GM20000 (cell line): ENCODE results near the gene LRRN1.
"Not testable (repeated sequence)": the region's sequence is repeated elsewhere in the genome, so short reads cannot be mapped to it uniquely, and the experiment has no call there.

Source experiments
- DNase-seq: peaks from one replicate; pipeline ENCODE4 v3.0.0; 2012; ENCODE audit warnings: low spot score
- TF ChIP-seq, protein P1 (sequence below): IDR thresholded peaks from 2 replicates; pipeline ENCODE4 v1.5.1; 2012; ENCODE audit warnings: mild to moderate bottlenecking, control low read depth; ENCODE audit errors: extremely low read depth, missing control alignments

The LRRN1 gene

DNA sequence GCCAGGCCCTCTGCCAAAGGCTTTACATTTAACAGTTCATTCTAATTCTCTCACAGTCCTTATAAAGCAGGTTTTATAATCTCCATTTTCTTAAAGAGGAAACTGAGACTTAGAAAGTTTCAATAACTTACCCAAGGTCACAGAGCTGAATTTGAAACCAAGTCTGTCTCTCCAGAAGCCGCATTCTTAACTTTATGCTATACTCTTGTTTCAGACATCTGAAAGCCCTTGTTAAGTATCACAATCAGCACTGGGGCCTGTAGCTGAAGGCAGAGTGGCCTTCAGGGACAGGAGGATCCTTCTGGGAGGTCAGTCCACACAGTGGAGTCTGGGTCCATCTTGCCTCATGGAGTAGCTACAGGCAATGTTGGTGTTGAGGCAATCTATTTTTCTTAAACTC is 27.9 kb downstream of the LRRN1 start:
- TF ChIP-seq, protein P1, sequence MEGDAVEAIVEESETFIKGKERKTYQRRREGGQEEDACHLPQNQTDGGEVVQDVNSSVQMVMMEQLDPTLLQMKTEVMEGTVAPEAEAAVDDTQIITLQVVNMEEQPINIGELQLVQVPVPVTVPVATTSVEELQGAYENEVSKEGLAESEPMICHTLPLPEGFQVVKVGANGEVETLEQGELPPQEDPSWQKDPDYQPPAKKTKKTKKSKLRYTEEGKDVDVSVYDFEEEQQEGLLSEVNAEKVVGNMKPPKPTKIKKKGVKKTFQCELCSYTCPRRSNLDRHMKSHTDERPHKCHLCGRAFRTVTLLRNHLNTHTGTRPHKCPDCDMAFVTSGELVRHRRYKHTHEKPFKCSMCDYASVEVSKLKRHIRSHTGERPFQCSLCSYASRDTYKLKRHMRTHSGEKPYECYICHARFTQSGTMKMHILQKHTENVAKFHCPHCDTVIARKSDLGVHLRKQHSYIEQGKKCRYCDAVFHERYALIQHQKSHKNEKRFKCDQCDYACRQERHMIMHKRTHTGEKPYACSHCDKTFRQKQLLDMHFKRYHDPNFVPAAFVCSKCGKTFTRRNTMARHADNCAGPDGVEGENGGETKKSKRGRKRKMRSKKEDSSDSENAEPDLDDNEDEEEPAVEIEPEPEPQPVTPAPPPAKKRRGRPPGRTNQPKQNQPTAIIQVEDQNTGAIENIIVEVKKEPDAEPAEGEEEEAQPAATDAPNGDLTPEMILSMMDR, result no peak
- no peak for DNase-seq

DNA sequence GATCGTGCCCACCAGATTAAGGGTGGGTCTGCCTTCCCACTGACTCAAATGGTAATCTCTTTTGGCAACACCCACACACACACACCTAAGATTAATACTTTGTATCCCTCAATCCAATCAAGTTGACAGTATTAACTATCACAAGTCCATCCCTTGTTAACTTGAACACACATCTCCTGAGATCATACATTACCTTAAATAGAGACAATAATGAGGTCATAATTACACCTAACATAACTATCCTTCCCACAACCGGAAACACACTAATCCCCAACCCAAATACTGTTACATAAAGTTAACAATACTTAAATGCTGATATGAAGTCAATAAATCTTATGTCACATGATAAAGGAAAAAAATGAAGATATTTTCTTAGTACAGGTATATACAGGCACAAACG is 29.2 kb downstream of the LRRN1 start:
- DNase-seq, result not testable (repeated sequence)

DNA sequence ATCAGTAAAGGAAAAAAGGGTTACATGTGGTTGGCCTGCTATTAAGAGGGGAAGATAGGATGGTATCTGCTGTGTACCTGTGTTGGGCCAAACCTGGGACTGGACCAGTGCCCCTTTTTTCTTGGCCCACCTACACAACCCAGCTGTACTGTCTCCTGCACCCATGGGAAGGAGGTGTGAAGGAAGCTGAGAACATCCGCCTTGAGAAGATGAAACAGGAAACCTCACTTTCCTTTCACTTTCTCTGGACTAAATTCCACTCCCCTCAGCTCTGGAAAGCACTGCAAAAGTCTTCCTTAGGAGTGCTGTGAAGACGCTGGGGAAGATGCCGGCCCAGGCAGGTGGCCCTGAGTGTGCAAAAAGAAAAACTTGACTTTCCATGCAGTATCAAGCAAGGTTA is 37.6 kb downstream of the LRRN1 start:
- no peak for DNase-seq
- TF ChIP-seq, protein P1, result no peak

DNA sequence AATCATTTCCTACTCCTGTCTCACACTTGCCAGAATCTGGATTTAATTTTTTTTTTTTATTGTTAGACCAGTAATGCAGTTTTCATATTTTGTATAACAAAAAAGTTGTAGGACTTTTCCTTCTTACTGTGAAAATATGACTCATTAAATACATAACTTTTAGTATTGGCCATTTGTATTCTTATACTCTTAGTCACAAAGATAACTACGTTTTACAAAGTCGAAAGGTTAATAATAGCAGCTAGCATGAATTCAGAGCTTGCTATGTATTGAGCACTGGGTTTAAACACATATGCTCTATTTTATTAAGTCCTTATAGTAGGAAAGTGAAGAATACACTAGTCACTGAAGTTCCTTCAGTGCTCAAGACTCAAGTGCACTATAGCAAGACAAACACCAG is 43.1 kb downstream of the LRRN1 start:
- DNase-seq, result no peak
- TF ChIP-seq, protein P1, result no peak

DNA sequence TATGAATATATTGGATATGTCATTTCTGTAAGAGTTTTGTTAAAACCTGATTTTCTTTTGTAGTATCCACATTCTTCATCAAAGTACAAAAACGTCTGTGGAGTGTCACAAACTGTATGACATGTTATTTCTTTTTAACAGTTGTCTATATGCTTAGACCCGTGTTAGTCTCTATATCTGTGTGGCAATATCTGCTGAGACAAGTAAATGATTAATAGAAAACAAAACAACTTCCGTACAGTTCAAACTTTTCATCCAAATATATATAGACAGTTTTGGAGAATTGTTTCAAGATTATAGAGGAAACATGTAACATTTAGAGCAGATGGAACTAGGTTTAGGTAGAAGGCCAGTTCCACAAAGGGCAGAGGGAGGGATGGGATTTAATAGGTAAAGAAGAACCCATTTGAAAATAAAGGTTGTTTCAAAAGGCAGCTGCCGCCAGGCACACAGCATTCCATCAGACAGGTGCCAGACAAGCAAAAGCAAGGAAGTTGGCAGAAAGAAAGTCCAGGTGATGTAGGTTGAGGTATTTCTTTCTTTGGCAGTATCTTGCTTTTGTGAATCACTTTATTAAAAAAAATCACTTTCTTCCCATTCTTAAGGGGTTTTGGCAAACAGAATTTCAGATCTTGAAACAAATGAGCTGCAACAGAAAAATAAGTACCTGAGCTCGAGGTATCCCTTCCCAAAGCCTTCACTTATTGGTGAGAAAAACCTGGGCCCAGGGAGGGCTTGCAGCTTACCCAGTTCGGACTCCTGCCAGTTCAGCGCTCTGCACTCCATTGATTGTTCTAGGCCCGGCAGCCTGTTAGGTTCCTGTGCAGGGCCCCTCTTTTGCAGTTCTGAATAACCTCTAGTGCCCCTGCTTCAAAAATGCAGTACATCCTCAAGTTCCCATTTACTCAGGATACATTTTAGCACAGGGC is 49.0 kb downstream of the LRRN1 start:
- no peak for DNase-seq
- TF ChIP-seq, protein P1, result no peak

DNA sequence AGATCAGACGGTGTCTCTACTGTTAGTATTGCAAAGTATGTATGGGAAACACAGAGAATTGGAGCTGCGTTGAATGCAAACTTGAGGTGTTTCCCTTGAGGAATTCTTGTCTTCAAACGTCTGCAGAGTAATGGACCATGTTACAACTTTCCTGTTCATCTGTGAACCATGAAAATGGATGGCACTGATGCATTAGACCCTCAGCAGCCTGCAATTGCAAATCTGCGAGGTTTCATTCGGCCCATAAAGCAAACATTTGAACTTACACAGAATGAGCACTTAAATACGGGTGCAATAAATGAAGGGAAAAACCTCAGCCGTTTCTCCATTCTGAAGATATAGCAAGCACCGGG is 49.7 kb downstream of the LRRN1 start:
- no peak for DNase-seq
- TF ChIP-seq, protein P1, result no peak

DNA sequence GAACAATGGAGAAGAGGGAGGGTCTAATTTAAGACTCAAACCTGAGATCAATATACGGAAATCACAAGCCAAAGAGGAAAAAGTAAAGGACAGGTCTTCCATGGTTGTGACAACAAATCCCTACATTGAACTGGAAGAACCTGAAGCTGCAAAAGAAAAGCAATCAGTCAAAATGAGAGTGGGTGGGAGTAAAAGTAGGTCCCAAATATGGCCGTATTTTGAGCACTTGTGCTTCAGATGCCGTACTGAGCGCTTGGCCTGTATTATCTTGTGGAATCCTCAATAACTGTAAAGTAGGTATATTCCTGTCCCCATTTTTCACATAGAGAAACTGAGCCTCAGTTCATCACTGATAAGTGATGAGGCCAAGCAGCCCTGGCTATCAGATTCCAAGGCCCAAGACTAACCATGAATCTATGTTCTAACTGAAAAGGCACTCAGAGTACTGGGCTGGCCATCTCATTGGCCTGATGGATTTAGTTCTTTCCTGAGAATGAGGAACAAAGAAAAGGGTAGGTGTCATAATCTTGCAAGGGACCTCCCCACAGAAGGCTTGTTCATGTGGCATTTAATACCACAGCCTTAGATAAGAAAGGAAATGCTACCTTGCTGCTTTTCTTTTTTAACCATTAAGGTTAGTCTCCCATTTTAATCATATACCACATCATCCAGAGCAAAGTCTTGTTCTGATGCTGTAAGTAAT is 52.5 kb downstream of the LRRN1 start:
- DNase-seq, result peak; percentile 34
- TF ChIP-seq, protein P1, result no peak
